Measurements from ENCODE around the gene SMYD3. TPM values are rescaled to one million over a fixed set of nuclear protein-coding genes. Genes with fewer than 3 reads are reported as not detected.

The SMYD3 gene
- total and polyA plus RNA-seq, 2 of the 4 experiments (the other 2 are of a cell fraction), result 26.5 to 37.6 TPM

- no peak for TF ChIP-seq RCOR1 (IDR thresholded peaks at IDR 0.05; ENCODE audit: insufficient replicate concordance, low read length)
Measured at GRCh38 chr1:246417152-246417812, 89.8 kb downstream of the SMYD3 start (continued).

GRCh38 chr1:246416261-246416660 lies 90.8 kb downstream of the SMYD3 start:
- Histone ChIP-seq H3K23ac (ENCODE audit: low read depth, low read length) (no peak overlapping the region), H2BK120ac (ENCODE audit: low read depth, low read length) (no peak overlapping the region), H2AFZ (replicated peaks; ENCODE audit: low read length, poor library complexity) (no peak overlapping the region), H4K5ac (ENCODE audit: low read depth, low read length) (no peak overlapping the region), H3K27me3 (ENCODE audit: control insufficient read depth, insufficient read depth, low read length) (no peaks in the 10 kb centered on the region), H2AK5ac (ENCODE audit: low read depth, low read length) (no peak overlapping the region), H2AK9ac (replicated peaks; ENCODE audit: low read depth, low read length, poor library complexity) (no peak overlapping the region), H3K4ac (ENCODE audit: low read depth, low read length) (no peak overlapping the region), H3K27ac (ENCODE audit: insufficient read depth, low read length) (no peak overlapping the region), H2BK20ac (ENCODE audit: low read depth, low read length) (no peak overlapping the region), H3K4me3 (ENCODE audit: insufficient read depth, low read depth, low read length) (no peak overlapping the region), H2BK15ac (ENCODE audit: low read depth, low read length) (no peak overlapping the region), H3K14ac (replicated peaks; ENCODE audit: low read depth, low read length) (no peak overlapping the region), H3K9ac (ENCODE audit: low read depth, low read length) (no peak overlapping the region), H3K18ac (ENCODE audit: low read depth, low read length) (no peak overlapping the region), H3K56ac (ENCODE audit: extremely low read depth, insufficient read depth, low read length) (no peak overlapping the region), H3K9me1 (ENCODE audit: insufficient read depth, low read length) (no peaks in the 10 kb centered on the region), H3K36me3 (ENCODE audit: control insufficient read depth, insufficient read depth, low read length) (no peaks in the 10 kb centered on the region), H4K20me1 (ENCODE audit: insufficient read depth, low read length) (no peaks in the 10 kb centered on the region), H3K4me2 (ENCODE audit: low read depth, low read length) (no peak overlapping the region), H2BK5ac (ENCODE audit: low read depth, low read length, poor library complexity, severe bottlenecking) (no peak overlapping the region), H3K79me1 (ENCODE audit: low read depth in 1 of 2, low read length in 2 of 2) (peaks cover 3 to 4% of the 10 kb centered on the region in 2 experiments; a peak in 3 of 4 replicates), H4K91ac (ENCODE audit: insufficient read depth, low read depth, low read length) (no peak overlapping the region), H4K8ac (ENCODE audit: low read depth in 2 of 2, low read length in 2 of 2) (no peak overlapping the region), H3K9me3 (ENCODE audit: control insufficient read depth, insufficient read depth, low read length) (peaks cover 4% of the 10 kb centered on the region; the same call in 1 of the 2 replicates), H3K4me1 (ENCODE audit: control insufficient read depth, insufficient read depth, low read length) (no peaks in the 10 kb centered on the region; the same call in 1 of the 2 replicates)
- in situ Hi-C loops (cut with MboI; ENCODE audit: low sequenced_read_pairs) (no loop called here), dilution Hi-C loops (cut with HindIII; ENCODE audit: low sequenced_read_pairs, unreplicated experiment) (no loop called here), intact Hi-C loops (cut with micrococcal nuclease) (no loop called here)
- DNase-seq (no peak), ATAC-seq (ENCODE audit: low read depth) (no peak)
- TF ChIP-seq CHD1 (IDR thresholded peaks at IDR 0.05; ENCODE audit: low read depth, low read length), result no peak
- no peak for TF ChIP-seq RCOR1 (IDR thresholded peaks at IDR 0.05; ENCODE audit: insufficient replicate concordance, low read length)
- no peak for TF ChIP-seq MAFK (IDR thresholded peaks at IDR 0.05; ENCODE audit: low read depth, low read length)
- TF ChIP-seq CEBPB (IDR thresholded peaks at IDR 0.05; ENCODE audit: low read depth, low read length), result no peak
- WGBS, 2 experiments (ENCODE audit: extremely low coverage in 2 of 2, insufficient read length in 1 of 2), result no CpG with 5 or more reads among the region's 1 CpG
- no TSS peak for BruUV-seq (replicated peaks)
- ChIA-PET POLR2A (ENCODE audit: unreplicated experiment) (no interaction called here), CTCF (interaction anchor here (0.7 kb wide), 1 partner anchor 412 kb away, joined by 4 read pairs; no protein-coding TSS in a partner anchor)
